ENCODE data around the gene DNAJB8.

- peak in 2 of 5 experiments; percentile 0 to 9 for TF ChIP-seq CTCF (IDR thresholded peaks at IDR 0.05 in 4 of 5, conservative IDR thresholded peaks at IDR 0.05 in 1 of 5)
- no peak for TF ChIP-seq POLR2A (IDR thresholded peaks at IDR 0.05)
Measured at GRCh38 chr3:128498127-128498626, 31.5 kb upstream of the DNAJB8 start.
